ENCODE data around the gene ZNF660.
"Not testable (repeated sequence)": the region's sequence is repeated elsewhere in the genome, so short reads cannot be mapped to it uniquely, and the experiment has no call there.

Gene ZNF660

GRCh38 chr3:44584646-44585501 is at the start of gene ZNF660:
ZNF660 (plus strand) TSS chr3:44584964; CDS start chr3:44594194, 9,230 bp downstream.
- H3K27ac ChIP-seq = no peak within 1 kb of the TSS
- no peak for TF ChIP-seq CTCF (conservative IDR thresholded peaks at IDR 0.05)
- no peak for TF ChIP-seq ZFX (IDR thresholded peaks at IDR 0.05)

GRCh38 chr3:44535364-44535763 is 49.4 kb upstream of the ZNF660 start:
- H3K27ac ChIP-seq = no peak overlapping the region
- TF ChIP-seq CTCF (conservative IDR thresholded peaks at IDR 0.05) = no peak
- no peak for TF ChIP-seq ZFX (IDR thresholded peaks at IDR 0.05)

GRCh38 chr3:44544811-44545210 is 40.0 kb upstream of the ZNF660 start:
- H3K27ac ChIP-seq = not testable (repeated sequence)

GRCh38 chr3:44554626-44555592 is 29.9 kb upstream of the ZNF660 start, which contains the start of gene ZKSCAN7:
ZKSCAN7 (plus strand) TSS chr3:44555193; CDS start chr3:44557048, 1,855 bp downstream.
- H3K27ac ChIP-seq = no peak within 1 kb of the TSS
- TF ChIP-seq CTCF (conservative IDR thresholded peaks at IDR 0.05) (no peak), ZFX (IDR thresholded peaks at IDR 0.05) (no peak)

- TF ChIP-seq CTCF (conservative IDR thresholded peaks at IDR 0.05) (no peak), ZFX (IDR thresholded peaks at IDR 0.05) (no peak)
- no peak overlapping the region for H3K27ac ChIP-seq
These were observed 29.0 kb upstream of the ZNF660 start for GRCh38 chr3:44555723-44556122.

- TF ChIP-seq CTCF (conservative IDR thresholded peaks at IDR 0.05) (no peak), ZFX (IDR thresholded peaks at IDR 0.05) (no peak)
- H3K27ac ChIP-seq = no peak overlapping the region
These were observed 27.7 kb upstream of the ZNF660 start for GRCh38 chr3:44557074-44557473.

- H3K27ac ChIP-seq = no peak overlapping the region
- no peak for TF ChIP-seq ZFX (IDR thresholded peaks at IDR 0.05)
- TF ChIP-seq CTCF (conservative IDR thresholded peaks at IDR 0.05) = no peak
These were observed 23.7 kb upstream of the ZNF660 start for GRCh38 chr3:44561076-44561475.
